ENCODE data around the gene ENDOU.

ENDOU gene

GRCh38 chr12:47757364-47757839, 32.1 kb upstream of the ENDOU start:
- DNase-seq (ENCODE audit: low spot score) = no peak

- DNase-seq (ENCODE audit: low spot score) = no peak
Measured at GRCh38 chr12:47755655-47756562, 30.6 kb upstream of the ENDOU start.

- DNase-seq (ENCODE audit: low spot score) = no peak
Measured at GRCh38 chr12:47754881-47755280, 29.6 kb upstream of the ENDOU start.

- DNase-seq (ENCODE audit: low spot score) = no peak
Measured at GRCh38 chr12:47754126-47754525, 28.8 kb upstream of the ENDOU start.

- DNase-seq (ENCODE audit: low spot score) = no peak
Measured at GRCh38 chr12:47753021-47754001, 28.0 kb upstream of the ENDOU start.

GRCh38 chr12:47752552-47752951, 27.3 kb upstream of the ENDOU start:
- DNase-seq (ENCODE audit: low spot score) = no peak

- no peak for DNase-seq (ENCODE audit: low spot score)
Measured at GRCh38 chr12:47752121-47752520, 26.8 kb upstream of the ENDOU start.

GRCh38 chr12:47751561-47751960, 26.3 kb upstream of the ENDOU start:
- DNase-seq (ENCODE audit: low spot score) = no peak

- DNase-seq (ENCODE audit: low spot score) = no peak
Measured at GRCh38 chr12:47750916-47751470, 25.7 kb upstream of the ENDOU start.

- DNase-seq (ENCODE audit: low spot score) = no peak
Measured at GRCh38 chr12:47750229-47750798, 25.0 kb upstream of the ENDOU start.

GRCh38 chr12:47748899-47749298, 23.6 kb upstream of the ENDOU start:
- DNase-seq (ENCODE audit: low spot score) = no peak

- DNase-seq (ENCODE audit: low spot score) = no peak
Measured at GRCh38 chr12:47748507-47748828, 23.2 kb upstream of the ENDOU start.

- DNase-seq (ENCODE audit: low spot score) = no peak
Measured at GRCh38 chr12:47747596-47748506, 22.6 kb upstream of the ENDOU start.

- DNase-seq (ENCODE audit: low spot score) = no peak
Measured at GRCh38 chr12:47747126-47747525, 21.8 kb upstream of the ENDOU start.

GRCh38 chr12:47746523-47746922, 21.2 kb upstream of the ENDOU start:
- no peak for DNase-seq (ENCODE audit: low spot score)

- no peak for DNase-seq (ENCODE audit: low spot score)
Measured at GRCh38 chr12:47746073-47746472, 20.8 kb upstream of the ENDOU start.

GRCh38 chr12:47745485-47746041, 20.3 kb upstream of the ENDOU start:
- no peak for DNase-seq (ENCODE audit: low spot score)

GRCh38 chr12:47744778-47745436, 19.6 kb upstream of the ENDOU start:
- no peak for DNase-seq (ENCODE audit: low spot score)

- no peak for DNase-seq (ENCODE audit: low spot score)
Measured at GRCh38 chr12:47744005-47744651, 18.8 kb upstream of the ENDOU start.
